ENCODE measurements around the gene REPIN1. TPM values are rescaled to one million over a fixed set of nuclear protein-coding genes. Genes with fewer than 3 reads are reported as not detected.
A peak's percentile ranks its signal among the peaks of the same experiment; 100 is the strongest.

The REPIN1 gene
- total RNA-seq, 1 donor from 2014 or later = 146 TPM

DNA sequence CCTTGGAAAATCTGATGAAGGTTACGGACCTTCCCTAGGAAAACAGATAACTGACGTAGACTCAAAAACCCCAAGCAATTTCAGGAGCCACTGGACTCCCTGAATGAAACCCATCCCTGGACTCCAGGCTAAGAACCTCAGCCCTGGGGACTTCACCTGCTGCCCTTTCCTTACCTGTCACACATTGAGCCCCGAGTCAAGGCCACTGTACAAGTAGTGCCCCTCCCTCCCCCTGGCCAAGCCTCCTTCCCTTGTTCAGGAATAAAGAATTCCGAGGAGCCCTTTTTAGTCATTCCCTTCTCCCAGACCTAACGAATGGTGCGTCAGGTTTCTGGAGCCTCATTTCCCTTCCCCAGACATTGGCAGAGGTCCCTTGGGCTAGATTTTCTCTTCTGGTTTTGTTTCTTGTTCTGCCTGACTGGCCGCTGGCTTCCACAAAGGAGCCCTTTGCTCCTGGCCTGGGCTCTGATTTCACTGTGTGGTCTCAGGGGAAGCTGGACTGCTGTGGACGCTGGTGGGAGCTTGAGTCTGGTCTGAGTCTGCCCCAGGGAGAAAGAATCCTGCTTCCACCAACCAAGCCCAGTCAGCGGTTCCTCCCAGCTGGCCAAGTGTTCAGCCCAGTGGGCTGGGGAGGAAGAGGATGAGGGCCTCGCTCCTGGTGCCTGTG lies 42.2 kb downstream of the REPIN1 start:
- peaks cover 13% of the 10 kb centered on the region for H3K27me3 Mint-ChIP-seq (ENCODE audit: unreplicated experiment)
- peak overlapping the region; percentile 57 for H3K27ac Mint-ChIP-seq (ENCODE audit: unreplicated experiment)
- TF ChIP-seq, protein P1, sequence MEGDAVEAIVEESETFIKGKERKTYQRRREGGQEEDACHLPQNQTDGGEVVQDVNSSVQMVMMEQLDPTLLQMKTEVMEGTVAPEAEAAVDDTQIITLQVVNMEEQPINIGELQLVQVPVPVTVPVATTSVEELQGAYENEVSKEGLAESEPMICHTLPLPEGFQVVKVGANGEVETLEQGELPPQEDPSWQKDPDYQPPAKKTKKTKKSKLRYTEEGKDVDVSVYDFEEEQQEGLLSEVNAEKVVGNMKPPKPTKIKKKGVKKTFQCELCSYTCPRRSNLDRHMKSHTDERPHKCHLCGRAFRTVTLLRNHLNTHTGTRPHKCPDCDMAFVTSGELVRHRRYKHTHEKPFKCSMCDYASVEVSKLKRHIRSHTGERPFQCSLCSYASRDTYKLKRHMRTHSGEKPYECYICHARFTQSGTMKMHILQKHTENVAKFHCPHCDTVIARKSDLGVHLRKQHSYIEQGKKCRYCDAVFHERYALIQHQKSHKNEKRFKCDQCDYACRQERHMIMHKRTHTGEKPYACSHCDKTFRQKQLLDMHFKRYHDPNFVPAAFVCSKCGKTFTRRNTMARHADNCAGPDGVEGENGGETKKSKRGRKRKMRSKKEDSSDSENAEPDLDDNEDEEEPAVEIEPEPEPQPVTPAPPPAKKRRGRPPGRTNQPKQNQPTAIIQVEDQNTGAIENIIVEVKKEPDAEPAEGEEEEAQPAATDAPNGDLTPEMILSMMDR (IDR thresholded peaks at IDR 0.05; ENCODE audit: partially characterized antibody, unreplicated experiment) = no peak
- peaks cover 35% of the 10 kb centered on the region for H3K4me1 Mint-ChIP-seq (ENCODE audit: low read depth, unreplicated experiment)
- peaks cover 3% of the 10 kb centered on the region for H3K36me3 Mint-ChIP-seq (ENCODE audit: unreplicated experiment)
- H3K4me3 Mint-ChIP-seq (ENCODE audit: unreplicated experiment) = peak overlapping the region; percentile 39
- H3K9me3 Mint-ChIP-seq (ENCODE audit: unreplicated experiment) = peaks cover 15% of the 10 kb centered on the region
- no peak for DNase-seq

DNA sequence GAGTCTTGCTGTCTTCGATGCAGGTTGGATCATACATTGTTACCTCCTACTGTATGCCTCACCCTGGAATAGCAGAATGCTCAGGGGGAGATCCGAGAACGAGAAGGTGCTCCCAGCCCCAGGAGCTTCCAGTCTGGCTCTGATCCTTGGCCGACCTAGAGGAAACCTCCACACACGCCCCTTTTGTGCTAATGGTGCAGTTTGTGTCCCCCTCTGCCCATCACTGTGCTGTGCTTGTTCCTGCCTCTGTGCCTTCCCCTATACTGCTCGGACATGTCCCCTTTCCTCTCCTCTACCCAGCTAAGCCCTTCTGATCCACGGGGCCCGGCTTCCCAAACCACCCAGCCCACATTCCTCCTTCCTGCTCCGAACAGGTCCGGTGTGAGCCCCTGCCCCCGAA lies 43.0 kb downstream of the REPIN1 start:
- Mint-ChIP-seq H3K27ac (ENCODE audit: unreplicated experiment) (peak overlapping the region; percentile 29), H3K36me3 (ENCODE audit: unreplicated experiment) (peaks cover 3% of the 10 kb centered on the region)
- DNase-seq = no peak

DNA sequence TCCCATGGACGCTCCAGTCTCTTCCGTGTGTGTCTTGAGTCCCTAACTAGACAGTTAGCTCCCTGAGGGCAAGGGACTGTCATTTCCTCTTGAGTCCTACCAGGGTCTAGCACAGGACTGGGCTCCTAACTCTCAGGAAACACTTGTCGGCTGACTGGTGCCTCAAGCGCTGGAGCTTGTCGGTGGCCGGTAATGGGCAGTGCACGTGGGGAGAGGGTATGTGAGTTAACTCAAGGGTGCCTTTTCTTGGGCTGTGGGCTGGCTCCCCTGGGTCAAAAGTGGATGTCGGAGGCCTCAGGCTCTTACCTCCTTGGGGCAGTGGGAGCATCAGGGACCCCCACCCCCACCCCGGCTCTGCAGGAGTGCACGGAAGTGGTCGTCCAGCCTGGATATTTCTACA lies 43.4 kb downstream of the REPIN1 start:
- no peak overlapping the region for H3K4me3 Mint-ChIP-seq (ENCODE audit: unreplicated experiment)
- TF ChIP-seq, protein P1 (IDR thresholded peaks at IDR 0.05; ENCODE audit: partially characterized antibody, unreplicated experiment) = no peak
- H3K27ac Mint-ChIP-seq (ENCODE audit: unreplicated experiment) = peak overlapping the region; percentile 29
- peaks cover 10% of the 10 kb centered on the region for H3K27me3 Mint-ChIP-seq (ENCODE audit: unreplicated experiment)
- DNase-seq = no peak
- H3K9me3 Mint-ChIP-seq (ENCODE audit: unreplicated experiment) = peaks cover 13% of the 10 kb centered on the region
- peaks cover 28% of the 10 kb centered on the region for H3K4me1 Mint-ChIP-seq (ENCODE audit: low read depth, unreplicated experiment)
- peaks cover 3% of the 10 kb centered on the region for H3K36me3 Mint-ChIP-seq (ENCODE audit: unreplicated experiment)

More for the DNA sequence above, 43.0 kb downstream of the REPIN1 start:
- peaks cover 15% of the 10 kb centered on the region for H3K9me3 Mint-ChIP-seq (ENCODE audit: unreplicated experiment)
- H3K4me1 Mint-ChIP-seq (ENCODE audit: low read depth, unreplicated experiment) = peaks cover 31% of the 10 kb centered on the region
- TF ChIP-seq, protein P1 (IDR thresholded peaks at IDR 0.05; ENCODE audit: partially characterized antibody, unreplicated experiment) = no peak
- H3K27me3 Mint-ChIP-seq (ENCODE audit: unreplicated experiment) = peaks cover 11% of the 10 kb centered on the region
- no peak overlapping the region for H3K4me3 Mint-ChIP-seq (ENCODE audit: unreplicated experiment)

DNA sequence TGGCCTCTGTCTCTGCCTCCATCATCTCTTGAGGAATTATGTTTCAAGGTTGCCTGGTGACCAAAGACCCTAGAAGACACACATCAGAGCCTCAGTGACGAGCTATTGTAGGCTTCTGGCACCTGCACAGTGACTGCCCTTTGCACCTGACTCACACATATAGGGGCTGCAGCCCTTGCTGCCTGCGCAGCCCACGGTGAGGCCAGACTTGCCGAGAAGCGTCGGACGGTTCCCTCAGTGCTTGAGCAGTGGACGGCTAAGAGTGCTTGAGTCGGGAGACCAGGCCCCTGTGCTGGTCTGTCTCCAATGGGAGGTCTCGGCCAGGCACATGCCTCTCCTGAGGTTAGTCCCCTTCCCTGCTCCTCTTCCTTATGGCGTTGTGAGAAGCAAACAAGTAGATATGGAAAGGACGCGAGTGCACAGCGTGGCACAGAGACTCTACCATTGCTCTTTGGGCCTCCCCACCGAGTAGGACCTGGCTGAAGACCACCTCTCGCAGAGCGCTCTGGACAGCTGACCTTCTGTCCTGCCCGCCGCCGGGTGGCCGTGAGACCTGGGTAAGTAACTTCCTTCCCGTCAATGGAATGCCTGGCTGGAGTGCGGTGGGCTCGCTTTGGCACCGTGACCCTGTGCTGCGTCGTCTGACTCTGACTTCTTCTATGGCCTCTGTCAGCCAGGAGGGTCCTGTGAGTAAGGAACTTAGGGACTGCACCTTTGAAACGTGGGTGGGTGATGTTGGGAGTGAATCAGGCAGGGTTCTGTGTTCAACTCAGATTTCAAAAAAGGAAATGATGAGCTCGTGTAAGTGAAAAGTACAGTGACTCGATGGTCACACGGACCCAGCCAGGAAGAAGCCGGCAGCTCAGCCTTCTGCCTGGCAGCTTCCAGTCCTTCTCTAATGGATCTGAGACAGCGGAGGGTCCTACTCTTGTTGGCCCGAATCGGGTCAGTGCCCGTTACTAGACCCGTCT lies 44.2 kb downstream of the REPIN1 start:
- TF ChIP-seq, protein P1 (IDR thresholded peaks at IDR 0.05; ENCODE audit: partially characterized antibody, unreplicated experiment) = no peak
- H3K9me3 Mint-ChIP-seq (ENCODE audit: unreplicated experiment) = peaks cover 11% of the 10 kb centered on the region
- no peak overlapping the region for H3K27ac Mint-ChIP-seq (ENCODE audit: unreplicated experiment)
- H3K36me3 Mint-ChIP-seq (ENCODE audit: unreplicated experiment) = no peaks in the 10 kb centered on the region
- H3K27me3 Mint-ChIP-seq (ENCODE audit: unreplicated experiment) = peaks cover 7% of the 10 kb centered on the region
- H3K4me1 Mint-ChIP-seq (ENCODE audit: low read depth, unreplicated experiment) = peaks cover 26% of the 10 kb centered on the region
- H3K4me3 Mint-ChIP-seq (ENCODE audit: unreplicated experiment) = no peak overlapping the region
- DNase-seq = no peak

All from glutamatergic neuron (in vitro differentiated cells).